RPMI7951 (cell line): ENCODE data around the gene TUBB1. TPM values are rescaled to one million over a fixed set of nuclear protein-coding genes. Genes with fewer than 3 reads are reported as not detected.

ENCODE experiments used
- DNase-seq: peaks from one replicate; pipeline ENCODE4 v3.0.0-alpha.2; 2012; ENCODE audit warnings: low read depth
- total RNA-seq: library from RNA; depleted of rRNA; stranded (reverse); fragments of >200 nt; shearing (Covaris generic); gene quantifications from 2 replicates; pipeline ENCODE4 v1.2.3, GENCODE V29; 2014

TUBB1 gene
- total RNA-seq, 1 experiment from 2014 or later, result 0.12 TPM

DNA sequence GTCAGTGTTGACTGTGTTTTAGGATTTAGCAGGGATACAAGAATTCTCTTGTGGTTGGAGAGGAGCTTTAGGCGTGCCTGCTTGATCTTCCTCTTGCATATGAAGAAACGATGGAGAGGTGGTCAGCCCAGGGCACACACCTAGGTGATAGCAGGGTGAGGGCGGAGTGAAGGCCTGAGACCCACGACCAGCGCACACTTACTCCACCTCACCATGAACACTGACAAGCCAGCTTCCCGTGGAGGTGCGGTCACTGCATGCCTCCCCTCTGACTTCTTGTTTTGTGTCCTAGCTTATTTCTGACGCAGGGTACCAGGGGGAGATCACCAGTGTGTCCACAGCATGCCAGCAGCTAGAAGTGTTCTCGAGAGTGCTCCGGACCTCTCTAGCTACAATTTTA is 30.0 kb upstream of the TUBB1 start:
- no peak for DNase-seq

DNA sequence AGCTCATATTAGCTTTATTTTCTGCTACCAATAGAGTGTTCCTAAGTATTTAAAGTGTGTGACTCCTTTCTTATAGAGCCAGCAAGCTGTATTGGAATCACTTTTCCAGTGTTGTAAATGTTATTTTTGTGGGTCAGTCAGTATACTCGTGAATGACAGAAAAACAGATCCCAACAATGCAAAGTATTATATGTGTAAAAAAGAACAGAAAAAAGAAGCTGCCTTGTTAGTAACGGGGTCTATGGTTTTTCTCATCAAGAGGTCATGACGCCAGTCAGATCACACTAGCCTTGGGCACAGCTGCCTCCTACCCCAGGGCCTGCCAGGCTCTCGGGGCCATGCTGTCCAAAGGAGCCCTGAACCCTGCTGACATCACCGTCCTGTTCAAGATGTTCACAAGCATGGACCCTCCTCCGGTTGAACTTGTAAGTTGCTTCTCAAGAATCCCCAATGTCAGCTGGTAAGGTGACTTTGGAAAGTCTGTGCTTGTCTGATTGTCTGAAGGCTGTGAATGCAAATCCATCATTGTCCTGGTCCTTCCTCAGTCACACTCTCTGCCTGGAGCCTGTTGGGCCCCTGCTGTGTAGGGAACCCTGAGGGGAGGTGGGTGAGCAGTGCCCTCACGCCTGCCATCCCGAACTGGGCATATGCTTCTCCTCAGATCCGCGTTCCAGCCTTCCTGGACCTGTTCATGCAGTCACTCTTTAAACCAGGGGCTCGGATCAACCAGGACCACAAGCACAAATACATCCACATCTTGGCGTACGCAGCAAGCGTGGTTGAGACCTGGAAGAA is 28.4 kb upstream of the TUBB1 start:
- DNase-seq, result no peak

DNA sequence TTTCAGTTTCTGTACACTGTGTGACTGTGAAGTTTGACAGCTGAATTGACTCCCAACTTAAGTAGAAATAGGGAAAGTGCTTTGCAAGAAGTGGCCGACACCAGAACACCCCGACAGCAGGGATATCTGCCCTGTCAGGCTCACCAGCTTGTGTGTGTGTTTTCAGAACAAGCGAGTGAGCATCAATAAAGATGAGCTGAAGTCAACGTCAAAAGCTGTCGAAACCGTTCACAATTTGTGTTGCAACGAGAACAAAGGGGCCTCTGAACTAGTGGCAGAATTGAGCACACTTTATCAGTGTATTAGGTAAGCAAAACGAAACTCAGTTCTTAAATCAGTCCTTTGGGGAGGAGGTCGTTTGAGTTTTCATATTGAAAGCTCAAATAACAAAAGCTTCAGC is 27.5 kb upstream of the TUBB1 start:
- DNase-seq, result no peak

- DNase-seq, result no peak
Observed at GRCh38 chr20:58992911-58993310, 26.3 kb upstream of the TUBB1 start.

DNA sequence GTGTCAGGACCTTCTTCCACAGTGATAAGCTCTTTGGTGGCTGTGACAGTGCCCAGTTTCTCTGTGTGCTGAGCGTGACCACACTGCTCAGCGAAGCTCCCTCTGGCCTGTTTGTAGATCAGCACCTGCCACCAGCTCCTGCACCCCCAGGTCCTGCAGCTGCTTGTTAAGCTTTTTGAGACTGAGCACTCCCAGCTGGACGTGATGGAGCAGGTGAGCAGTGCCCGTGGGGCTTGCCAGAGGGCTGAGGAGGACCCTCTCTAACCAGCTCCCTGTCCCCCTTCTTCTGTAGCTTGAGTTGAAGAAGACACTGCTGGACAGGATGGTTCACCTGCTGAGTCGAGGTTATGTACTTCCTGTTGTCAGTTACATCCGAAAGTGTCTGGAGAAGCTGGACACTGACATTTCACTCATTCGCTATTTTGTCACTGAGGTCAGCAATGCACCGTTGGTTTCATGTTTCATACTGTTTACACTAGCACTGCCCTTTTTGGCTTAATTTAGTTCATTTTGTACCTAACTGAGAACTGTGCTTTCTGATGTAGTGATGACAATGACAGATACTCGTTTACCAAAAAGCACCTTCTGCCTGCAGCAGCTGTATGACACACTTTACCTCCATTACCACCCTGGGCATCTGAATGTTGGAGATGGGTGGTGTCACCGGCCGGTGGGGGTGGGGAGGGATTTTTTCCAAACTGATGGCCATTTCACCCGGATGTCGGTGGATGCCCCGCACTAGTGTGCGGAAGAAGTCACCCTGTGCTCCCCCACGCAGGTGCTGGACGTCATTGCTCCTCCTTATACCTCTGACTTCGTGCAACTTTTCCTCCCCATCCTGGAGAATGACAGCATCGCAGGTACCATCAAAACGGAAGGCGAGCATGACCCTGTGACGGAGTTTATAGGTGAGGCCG is 25.6 kb upstream of the TUBB1 start:
- no peak for DNase-seq

DNA sequence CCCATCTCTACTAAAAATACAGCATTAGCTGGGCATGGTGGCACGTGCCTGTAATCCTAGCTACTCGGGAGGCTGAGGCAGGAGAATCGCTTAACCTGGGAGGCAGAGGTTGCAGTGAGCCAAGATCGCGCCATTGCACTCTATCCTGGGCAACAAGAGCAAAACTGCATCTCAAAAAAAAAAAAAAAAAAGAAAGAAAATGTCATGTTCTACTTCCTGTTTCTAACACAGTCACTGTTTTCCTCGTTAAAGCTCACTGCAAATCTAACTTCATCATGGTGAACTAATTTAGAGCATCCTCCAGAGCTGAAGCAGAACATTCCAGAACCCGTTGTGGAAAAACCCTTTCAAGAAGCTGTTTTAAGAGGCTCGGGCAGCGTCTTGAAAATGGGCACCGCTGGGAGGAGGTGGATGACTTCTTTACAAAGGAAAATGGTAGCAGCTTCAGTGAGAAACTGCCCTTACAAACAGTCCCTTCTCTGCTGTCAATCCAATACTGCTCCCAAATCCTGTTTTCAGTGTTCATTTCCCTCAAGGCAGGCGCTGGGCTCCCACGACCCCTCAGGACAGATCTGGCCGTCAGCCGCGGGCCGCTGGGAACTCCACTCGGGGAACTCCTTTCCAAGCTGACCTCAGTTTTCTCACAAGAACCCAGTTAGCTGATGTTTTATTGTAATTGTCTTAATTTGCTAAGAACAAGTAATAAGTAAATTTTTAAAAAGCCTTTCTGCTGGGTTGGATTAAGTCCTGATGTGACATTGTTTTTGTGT is 24.7 kb upstream of the TUBB1 start:
- DNase-seq, result no peak

DNA sequence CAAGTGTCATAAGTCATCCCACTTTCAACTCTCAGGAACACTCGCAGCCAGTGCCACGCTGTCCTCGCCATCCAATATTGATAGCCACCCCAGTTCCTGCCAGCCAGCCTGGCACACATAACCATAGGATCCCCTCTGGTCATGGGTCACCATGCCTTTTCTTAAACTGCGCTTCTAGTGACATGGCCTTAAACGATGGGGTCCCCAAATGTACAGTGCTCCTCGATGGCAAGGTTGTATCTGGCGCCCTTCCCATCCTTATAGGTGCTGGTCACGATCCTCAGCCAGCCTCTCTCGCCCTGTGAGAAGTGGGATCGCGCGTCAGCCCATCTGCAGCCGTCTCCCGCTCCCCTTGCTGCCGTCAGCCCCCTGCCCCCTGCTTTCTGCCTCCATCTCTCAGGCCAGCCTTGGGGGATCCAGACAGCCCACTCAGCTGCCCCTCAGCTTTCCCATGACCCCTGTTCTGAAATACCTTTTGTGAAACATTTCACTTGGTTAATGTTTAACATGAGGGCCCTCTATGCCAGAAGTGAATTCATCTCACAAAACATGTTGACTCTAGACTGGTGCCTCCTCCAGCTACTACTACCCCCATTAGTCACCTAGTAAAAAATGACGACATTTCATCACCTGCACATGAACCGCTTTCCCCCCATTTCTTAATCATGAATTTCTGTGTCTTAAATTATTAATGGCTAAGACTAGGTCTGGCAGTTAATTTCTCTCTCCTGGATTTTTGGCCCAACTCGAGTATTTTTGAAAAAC is 23.6 kb upstream of the TUBB1 start:
- no peak for DNase-seq

DNA sequence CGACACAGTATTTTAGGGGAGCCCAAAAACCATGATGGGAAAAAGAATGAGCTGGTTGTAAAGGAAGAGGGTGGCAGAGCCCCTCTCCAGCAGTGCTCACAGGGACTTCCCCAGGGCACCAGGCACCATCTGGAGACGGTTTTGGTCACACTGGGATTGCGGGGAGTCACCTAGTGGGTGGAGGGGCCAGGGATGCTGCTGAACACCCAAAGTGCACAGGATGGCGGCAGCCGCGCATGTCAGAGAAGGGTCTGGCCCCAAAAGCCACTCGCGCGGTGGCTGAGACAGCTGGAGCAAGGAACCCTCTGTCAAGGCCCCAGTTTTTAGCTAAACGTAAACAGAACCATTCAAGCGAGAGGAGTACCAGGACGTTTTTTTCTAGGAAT is 23.0 kb upstream of the TUBB1 start:
- DNase-seq, result no peak

- DNase-seq, result no peak
Observed at GRCh38 chr20:58997141-58997770, 22.0 kb upstream of the TUBB1 start.

GRCh38 chr20:58998656-58999055 is 20.6 kb upstream of the TUBB1 start:
- DNase-seq, result no peak

GRCh38 chr20:59000326-59000725 is 18.9 kb upstream of the TUBB1 start:
- DNase-seq, result no peak

DNA sequence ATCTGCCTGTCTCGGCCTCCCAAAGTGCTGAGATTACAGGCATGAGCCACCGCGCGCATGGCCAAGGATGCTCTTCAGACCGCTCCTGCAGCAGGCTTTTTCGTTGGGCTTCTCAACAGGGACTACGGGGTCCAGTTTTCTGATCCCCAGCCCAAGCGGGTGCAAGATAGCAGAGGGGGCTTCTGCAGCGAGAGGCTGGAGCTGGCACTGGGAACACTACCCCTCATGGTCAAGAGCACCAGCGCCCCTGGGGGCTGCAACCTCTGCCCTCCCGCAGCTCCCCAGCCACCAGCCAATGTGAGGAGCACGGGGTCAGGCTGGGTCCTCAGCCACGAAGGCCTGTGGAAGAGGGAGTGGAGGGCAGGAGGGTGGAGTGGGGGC is 18.2 kb upstream of the TUBB1 start:
- DNase-seq, result no peak

- DNase-seq, result no peak
Observed at GRCh38 chr20:59001449-59002171, 17.6 kb upstream of the TUBB1 start.

GRCh38 chr20:59002388-59002787 is 16.8 kb upstream of the TUBB1 start:
- DNase-seq, result no peak

DNA sequence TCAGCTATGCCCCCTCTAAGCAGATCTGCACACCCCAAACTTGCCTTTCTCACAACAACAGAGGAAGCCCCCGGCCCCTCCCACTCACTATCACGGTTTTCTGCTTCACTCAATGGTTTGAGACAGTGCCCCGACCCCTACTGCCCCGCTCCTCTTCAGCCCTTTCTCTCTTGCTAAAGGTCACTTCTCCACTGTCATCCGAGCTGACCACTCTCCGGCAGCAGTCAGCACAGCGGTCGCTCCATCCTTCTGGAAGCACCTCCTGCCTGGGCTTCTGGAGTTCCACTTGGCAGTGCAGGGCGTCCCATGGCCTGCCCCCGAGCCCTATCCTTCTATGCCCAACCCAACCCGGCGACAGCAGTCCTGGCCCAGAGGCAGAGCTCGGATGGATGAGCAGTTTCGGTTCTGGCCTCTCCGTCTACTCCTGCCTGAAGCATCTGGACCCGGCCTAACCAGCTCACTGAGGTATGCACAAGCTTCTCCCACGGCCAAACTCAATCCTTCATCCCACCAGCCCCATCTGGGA is 16.3 kb upstream of the TUBB1 start:
- no peak for DNase-seq

GRCh38 chr20:59003836-59004492 is 15.3 kb upstream of the TUBB1 start:
- no peak for DNase-seq

DNA sequence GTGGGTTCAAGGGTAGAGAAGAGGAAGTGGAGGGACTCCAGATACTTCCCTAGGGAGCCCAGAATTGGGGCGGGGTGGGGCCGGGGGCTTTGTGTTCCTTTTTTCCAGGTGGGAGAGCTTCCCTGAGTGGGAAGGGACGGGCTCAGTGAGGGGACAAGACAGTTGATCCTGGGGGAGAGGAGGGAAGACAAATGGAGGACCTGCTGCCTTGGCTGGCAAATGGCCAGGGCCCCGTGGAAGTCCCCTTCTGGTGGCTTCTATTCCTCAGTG is 14.8 kb upstream of the TUBB1 start:
- DNase-seq, result no peak

- peak; percentile 60 for DNase-seq
Observed at GRCh38 chr20:59004763-59005522, 14.3 kb upstream of the TUBB1 start.

DNA sequence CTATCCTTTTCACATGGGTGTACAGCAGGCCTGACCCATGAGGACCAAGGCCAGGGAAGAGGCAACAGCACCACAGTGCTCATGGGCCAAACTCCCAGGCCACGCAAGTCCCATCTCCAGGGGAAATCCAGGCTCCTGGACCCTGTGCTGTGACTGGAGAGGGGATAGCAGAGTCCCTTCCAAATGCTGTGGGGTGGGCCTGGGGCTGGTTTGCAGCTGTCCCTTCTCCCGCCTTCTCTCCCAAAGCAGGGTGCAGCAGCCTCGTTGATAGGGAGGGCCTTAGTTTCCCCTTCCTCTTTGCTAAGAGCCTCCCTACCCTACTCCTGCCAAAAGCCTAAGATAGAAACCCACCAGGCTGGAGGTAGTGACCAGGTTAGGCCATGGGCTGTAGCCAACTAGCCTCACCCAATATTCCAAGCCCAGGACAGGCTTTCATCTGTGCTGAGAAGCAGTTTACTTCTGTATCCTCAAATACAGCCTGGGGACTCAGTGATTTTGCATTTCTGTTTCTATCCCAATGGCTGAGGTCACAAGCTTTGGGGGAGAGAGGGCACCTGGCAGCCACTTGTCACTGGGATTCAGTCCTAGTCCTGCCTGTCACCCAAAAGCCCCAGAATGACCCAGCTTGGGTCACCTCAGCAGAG is 13.6 kb upstream of the TUBB1 start:
- no peak for DNase-seq
